NCI-H187 treated with DMSO at 0.1 percent for 48 hours (cell line): ENCODE data around the gene C16orf96.

Experiments used
- DNase-seq: peaks from one replicate; lab custom pipeline; 2025; lab: John Stamatoyannopoulos, UW

C16orf96 gene

DNA sequence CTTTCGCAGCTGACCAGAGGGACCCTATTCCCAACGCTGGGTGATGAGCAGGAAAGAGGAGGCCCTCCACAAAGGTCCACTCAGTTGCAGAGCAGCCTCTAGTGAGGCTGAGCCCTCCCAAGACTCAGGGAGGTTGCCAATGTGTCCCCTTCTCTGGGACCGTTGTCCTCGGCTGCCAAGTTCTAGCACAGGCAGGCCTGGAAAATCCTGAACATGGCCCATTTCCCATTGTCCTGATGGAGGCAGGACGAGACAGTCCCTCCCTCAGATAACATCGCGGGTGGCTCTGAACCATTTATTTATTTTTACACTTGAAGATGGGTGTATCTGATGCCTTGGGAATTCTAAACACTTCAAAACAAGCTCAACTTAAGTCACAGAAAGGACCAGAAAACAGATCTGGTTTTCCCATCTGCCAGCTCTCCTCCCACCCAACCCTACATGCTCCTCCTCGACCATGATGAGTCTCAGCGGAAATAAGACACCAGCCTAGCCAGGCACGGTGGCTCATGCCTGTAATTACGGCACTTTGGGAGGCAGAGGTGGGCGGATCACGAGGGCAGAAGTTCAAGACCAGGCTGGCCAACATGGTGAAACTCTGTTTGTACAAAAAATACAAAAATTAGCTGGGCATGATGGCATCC, 30.4 kb upstream of the C16orf96 start:
- DNase-seq, result no peak

DNA sequence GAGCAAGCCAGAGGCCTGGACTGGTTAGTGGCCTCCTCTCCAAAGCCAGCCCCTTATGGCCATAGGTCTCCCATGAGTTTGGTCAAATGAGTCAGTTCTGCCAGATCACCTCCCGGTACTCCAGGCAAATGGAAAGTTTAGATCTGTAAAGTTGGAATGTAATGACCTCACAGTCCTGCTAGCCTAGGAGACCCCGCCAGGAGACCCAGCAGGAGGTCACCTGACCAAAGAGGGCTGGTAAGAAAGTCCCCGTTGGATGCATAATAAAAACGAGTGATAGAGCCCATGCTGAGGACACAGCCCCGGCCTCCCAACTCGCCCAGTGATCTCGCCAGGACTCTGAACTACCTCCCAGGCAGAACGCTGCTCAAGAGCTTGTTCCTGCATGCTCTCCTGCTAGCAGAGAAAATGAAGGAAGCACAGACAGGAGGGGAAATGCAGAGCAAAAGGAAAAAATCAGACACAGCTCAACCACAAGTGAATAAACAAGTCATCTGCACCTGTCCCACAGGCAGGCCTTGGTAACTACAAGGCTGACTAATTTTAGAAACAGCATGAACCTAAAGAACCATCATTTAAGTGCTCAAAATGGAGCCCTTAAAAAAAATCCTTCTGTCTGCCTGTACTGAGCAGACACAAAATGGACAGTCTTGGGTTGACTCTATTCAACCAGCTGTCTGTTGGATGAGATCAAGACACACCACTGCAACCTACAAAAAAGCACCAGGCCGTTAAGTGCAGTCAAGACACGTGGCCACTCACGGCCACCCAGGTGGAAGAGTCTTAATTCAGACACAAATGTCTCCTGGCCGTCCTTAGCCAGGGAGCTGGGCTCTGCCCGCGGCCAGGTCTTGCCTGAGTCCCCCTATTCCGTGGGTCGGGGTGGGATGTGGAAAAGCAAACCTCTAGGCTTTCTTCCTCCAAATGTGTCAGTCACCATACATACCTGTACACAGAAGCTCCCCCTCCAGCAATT, 26.8 kb upstream of the C16orf96 start:
- DNase-seq, result no peak

DNA sequence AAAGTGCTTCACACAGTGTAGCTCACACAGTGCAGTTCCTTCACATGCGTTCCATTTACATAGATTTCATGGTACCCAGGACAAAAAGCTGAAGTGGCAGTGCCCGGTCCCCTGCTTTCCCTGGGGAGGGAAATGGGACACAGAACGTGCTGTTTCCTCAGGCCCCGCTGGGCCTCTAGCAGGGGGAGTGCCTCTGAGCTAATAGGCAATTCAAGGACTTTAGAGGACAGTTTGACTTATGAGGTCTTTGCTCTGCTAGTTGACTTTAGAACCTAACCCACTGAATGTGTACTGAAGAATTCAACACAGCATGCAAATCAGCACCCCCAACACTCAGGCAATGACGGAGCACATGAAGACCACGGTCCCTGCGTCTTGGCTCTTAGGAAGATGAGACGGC, 24.3 kb upstream of the C16orf96 start:
- no peak for DNase-seq

DNA sequence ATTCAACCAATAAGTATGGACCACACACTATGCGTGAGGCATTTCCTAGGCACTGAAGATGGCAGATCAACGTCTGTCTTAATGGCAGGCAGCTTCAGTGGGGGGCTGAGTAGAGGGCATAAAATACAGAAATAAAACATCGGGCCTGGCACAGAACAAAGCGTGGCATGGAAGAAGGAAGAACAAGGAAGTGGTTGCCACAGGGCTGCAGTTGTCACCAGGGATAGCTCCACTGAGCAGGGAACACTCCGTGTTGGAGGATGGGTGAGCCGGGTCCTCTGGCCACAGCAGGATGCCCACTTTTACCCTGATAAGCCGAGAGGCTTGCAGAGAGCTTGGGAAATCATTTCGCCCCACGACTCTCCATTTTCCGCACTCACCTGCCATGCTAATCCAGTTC, 23.9 kb upstream of the C16orf96 start:
- DNase-seq, result no peak

DNA sequence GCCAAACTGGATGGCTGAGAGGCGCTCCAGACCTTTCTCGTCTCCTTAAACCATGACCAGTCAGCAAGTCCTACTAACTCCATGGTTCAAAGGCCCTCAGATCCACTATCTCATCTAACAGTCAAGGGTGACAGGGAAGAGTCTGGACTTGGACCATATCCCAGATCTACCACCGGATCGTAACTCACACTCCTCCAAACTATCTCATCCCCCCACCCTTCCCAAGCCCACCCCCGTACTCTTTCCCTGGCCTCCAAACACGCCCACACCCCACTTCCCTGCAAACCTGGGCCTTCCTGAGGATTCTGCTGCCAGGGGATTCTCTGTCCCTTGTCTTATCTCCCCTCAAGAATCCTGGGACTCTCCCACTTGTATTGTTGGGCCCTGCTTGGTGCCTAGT, 22.6 kb upstream of the C16orf96 start:
- no peak for DNase-seq

DNA sequence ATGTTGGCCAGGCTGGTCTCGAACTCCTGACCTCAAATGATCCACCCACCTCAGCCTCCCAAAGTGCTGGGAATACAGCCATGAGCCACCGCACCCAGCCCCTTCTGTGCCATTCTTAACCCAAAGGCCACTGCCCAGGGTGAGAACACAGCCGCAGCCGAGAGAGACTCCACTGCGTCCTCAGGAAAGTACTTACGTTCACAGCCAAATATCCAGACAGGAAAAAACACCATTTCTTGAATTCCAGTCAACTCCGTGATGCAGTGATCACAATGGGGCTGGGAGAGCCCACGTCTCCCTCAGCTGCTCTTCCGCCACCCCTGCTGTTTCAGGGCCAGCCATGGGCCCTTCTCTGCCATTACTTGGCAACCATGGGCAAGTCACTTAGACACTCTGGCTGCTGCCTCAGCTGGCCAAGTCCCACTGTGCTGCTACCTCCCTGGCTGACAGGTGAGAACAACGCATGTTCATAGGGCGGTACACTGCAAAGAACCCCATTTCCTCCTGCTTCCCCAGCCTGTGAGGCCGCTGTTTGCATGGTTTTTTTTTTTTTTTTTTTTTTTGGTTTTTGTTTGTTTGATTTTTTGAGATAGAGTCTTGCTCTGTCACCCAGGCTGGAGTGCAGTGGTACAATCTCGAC, 21.9 kb upstream of the C16orf96 start:
- no peak for DNase-seq

DNA sequence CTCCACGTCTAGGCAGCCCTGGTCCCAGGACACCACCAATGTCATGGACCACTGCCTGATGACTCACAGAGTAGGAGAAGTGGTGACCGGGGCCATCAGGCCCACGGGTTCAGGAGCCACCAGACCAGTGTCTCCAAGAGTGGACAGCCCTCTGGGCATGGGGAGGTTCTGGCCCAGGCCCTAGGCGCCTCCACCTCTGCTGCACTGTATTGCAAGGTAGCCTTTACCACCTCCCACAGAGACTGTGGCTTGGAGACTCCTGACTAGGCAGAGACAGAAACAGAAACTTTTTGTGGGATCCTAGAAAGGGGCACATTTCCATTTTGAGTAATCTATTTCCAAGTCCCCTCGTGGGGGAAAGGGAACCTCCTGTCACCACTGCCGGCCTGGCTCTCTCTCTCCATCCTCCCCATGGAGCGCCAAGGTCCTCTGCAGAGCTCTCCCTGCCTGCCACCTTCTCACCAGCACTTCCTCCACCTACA, 20.5 kb upstream of the C16orf96 start:
- no peak for DNase-seq

DNA sequence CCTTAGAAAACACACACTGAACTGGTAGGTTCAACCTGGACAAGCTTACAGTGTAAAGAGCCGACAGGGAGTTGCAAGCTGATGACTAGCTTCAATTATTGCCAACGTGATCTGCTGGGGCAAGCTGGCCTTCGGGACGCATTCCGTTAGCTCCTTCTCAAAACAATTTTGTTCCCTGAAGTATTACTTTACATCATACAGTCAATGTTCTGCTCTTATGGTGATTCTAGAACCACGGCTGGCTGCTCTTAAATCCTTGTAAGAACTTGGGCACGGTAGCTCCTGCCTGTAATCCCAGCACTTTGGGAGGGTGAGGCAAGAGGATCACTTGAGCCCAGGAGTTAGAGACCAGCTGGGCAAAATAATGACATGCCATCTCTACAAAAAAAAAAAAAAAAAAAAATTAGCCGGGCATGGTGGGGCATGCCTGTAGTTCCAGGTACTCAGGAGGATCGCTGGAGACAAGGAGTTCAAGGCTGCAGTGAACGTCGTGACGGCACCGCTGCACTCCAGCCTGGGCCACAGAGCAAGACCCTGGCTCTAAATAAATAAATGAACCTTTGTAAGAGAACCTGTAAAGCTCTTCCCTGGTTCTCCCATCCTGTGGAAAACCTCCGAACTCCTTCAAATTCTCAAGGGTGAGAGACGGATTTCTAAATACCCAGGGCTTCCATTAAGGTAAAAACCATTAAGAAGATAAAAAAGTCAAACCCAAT, 19.6 kb upstream of the C16orf96 start:
- no peak for DNase-seq

DNA sequence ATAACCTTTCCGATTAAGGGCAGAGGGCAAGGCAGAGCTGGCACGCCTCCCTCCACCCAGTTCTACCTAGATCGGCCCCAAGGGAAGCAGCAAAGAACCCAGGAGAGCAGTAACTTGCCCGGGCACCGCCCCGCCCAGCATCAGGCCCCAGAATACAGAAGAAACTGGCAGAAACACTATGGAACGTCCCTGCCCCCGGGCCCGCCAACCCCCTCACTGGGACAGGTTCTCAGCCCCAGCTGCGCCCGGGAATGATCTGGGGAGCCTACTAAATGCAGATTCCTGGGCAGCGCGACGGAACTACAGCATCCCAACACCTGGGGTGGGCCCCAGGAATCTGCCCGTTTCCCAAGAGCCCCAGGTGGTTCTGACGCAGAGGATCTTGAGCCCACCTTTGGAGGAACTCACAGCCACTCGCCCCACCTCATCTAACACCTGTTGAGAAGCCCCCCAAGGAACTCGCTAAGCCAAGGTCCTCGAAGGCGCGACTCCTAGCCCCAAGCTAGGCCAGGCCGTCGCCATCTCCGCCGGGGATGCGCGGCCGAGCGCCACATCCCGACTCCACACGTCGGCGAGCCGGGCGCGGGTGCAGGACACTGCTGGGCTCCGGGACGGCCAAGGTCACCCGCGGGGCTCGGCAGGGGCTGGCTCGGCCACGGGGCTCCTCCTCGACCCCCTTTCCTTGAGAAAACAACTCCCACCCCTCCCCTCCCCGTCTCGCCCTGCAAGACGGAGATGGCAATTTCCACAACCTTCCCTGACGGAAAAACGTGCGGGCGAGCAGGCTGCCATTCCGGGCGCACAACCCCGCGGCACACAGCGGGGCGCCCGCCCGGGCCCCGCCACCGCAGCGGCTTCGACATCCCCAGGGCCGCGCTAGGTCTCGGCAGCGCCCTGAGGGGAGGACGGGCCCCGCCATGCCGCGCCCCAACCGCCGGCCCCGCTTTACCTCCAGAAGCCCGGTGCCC, 18.5 kb upstream of the C16orf96 start:
- DNase-seq, result no peak

DNA sequence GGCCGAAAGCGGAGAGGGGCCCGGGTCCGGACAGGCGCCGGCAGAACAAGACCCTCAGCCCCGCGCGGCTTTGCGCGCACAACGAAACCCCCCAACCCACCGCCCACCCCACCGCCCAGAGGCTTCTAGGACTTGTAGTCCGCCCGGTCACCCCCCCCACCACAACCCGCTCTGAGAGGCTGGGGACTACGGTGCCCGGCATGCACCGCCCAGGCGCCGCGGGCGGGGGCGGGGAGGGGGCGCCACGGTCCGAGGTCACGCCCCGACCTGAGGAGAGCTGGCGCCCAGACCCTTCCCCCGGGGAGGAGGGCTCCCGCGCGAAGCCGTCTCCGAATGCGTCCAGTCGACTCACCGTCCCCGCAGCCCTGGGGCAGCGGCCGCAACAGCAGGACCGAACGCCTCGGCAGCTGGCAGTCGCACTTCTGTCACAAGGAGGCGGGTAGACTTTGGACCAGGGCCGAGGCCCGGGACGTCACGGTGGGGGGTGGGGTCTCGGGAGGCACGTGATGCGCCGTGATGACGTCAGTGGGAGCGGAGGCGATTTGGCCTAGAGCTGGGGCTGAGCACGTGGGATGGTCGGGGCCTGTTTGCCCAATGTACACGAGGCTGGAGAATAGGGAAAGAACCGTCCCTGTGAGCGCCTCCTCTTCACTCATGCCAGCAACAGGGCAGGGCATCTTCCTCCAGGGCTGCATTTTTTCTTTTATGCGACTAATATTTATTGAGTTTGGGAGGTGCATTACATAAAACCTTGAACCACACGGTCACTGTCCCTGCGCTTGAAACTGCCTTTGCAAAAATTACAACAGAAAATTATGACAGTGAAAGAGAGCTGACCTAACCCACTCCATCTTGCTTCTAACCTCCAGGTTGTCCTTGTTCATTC, 17.5 kb upstream of the C16orf96 start, which contains the start of gene CDIP1:
CDIP1 (minus strand) TSS at position 424 of the 886 bp plus-strand sequence. CDS start 24,643 bp downstream, outside the sequence.
- peak; percentile 28 for DNase-seq

DNA sequence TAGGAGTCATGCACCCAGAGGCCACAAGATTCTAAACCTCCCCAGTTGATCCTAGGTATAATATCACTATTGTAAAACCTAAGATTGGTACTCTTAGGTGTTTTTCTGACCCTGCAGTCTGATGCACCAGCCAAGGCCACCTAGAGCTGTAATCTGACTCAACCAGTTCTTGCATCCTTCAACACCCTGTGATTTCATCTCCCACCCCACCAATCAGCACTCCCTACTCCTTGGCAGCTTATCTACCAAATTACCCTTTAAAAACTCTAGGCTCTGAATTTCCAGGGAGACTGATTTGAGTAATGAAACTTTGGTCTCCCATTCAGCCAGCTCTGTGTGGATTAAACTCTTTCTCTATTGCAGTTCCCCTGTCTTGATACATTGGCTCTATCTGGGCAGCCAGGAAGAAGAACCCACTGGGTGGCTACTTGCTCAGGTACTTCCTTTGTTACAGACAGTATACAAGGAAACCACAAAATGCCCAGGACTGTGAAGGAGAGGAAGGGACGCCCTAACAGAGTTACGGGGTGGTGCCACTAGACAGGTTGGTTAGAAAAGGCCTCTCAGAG, 16.3 kb upstream of the C16orf96 start:
- DNase-seq, result no peak

DNA sequence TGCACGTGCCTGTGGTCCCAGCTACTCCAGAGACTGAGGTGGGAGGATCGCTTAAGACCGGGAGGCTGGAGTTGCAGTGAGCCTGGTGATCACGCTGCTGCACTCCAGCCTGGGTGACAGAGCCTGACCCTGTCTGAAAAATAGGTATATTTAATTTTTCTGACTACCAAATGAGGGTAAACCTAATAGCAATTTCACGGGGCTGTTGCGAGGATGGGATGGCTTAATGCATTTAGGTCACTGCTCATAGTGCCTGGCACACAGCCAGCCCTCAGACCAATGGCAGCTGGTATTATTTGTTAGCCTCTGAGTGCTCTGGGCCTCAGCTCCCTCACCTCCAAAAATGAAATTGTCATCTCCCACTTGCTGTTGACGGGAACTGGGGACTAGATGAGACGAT, 11.7 kb upstream of the C16orf96 start:
- no peak for DNase-seq

DNA sequence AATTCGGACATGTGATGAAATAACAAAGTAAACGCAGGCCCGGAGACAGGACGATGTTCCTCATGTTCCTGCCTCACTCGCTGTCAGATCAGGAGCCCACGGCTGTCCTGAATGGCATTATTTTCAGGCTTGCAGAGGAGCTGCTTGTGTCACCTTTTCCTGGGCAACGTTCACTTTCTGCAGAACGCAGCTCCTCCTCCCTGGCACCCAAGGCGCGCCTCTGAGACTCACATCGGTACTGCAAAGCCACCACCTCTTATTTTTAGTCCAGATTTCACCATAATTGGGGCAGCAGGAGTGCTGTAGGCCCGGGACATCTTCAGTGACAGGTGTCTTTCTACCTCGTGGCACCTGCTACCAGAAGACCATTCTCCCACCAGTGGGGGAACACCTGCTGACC, 8.0 kb upstream of the C16orf96 start:
- no peak for DNase-seq

DNA sequence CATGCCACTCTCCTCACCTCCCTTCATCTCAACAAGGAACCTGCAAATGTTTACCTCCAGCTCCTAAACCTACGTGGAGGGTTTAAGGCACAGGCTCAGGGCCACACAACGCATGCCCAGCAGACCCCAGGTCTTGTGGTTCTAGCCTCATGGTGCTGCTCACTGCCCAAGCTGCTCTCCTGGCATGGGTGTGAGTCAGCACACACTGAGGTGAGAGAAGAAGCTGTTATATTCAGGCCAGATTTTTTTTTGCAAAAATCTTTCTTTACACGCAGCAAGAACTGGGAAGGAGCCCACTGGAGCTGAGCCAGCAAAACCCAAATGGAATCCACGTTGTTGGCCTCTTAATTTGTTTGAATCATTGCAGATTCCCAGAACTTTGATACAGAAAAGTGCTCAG, 5.5 kb upstream of the C16orf96 start:
- no peak for DNase-seq

DNA sequence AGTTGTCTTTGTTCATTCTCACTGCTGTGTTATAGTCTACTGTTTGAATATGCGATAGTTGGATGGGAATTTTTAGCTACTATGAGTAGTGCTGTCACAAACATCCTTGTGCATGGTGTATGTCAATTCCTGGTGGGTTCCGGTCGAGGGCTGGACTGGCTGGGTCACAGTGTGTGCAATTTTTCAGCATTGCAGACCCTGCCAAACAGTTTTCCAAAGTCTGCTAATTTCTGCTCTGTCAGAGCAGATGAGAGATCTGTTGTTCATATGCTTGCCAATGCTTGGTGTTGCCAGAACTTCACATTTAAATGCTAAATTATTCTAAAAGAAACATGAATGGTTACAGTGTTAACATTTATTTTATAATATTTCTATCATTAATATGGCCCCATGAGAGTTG, 3.6 kb upstream of the C16orf96 start:
- no peak for DNase-seq

DNA sequence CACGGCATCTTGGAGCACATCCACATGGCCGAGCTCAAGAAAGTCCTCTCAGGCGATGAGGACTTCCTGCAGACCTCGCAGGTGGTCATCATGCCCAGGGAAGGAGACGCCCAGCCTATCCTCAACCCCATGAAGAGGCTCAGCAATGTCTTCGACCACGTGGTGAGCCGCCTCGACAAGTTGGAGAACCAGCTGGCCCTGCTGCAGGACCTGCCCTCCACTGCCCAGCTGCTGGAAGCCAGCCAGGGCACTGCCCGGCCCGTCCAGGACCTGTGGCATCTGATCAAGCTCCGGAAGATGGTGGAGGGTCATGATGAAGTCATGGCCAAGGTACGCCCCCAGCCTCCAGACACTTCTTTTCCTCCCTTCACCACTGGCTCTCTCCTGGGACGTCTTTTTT, 440 bp downstream of the C16orf96 start:
- DNase-seq, result no peak

DNA sequence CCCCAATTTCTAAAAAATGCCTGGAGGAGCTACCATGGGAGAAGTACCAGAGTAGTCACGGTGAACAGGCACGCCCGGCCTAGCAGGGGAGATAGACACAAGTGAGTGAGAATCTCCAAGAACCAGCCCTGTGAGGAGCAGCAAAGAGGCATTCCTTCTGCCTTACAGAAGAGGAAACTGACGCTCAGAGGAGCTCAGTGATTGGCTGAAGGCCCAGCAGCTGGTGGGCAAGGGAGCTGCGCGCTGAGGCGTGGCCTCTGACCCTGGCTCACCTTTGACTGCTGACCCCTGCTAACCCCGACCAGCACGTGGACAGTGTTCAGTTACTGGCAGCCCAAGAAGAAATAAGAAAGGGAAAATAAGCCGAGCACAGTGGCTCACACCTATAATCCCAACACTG, 1.8 kb downstream of the C16orf96 start:
- no peak for DNase-seq

DNA sequence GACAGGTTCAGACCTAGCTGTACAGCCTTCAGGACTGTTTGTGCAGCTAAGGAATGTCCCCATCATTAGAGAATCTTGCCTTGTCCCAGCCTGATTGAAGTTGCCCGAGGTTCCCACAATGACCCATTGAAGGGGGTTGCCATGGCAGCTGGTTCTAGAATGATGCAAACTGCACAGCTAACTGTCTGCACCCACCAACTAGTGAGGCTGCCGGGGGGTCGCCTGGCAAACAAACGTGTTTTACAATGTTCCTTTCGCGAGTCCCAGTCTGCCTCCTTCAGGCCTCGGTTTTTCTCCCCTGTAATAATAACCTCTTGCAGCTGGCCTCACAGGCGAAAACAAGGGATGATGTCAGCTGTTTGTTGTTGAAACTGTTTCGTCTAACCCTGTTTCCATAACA, 5.5 kb downstream of the C16orf96 start:
- no peak for DNase-seq

DNA sequence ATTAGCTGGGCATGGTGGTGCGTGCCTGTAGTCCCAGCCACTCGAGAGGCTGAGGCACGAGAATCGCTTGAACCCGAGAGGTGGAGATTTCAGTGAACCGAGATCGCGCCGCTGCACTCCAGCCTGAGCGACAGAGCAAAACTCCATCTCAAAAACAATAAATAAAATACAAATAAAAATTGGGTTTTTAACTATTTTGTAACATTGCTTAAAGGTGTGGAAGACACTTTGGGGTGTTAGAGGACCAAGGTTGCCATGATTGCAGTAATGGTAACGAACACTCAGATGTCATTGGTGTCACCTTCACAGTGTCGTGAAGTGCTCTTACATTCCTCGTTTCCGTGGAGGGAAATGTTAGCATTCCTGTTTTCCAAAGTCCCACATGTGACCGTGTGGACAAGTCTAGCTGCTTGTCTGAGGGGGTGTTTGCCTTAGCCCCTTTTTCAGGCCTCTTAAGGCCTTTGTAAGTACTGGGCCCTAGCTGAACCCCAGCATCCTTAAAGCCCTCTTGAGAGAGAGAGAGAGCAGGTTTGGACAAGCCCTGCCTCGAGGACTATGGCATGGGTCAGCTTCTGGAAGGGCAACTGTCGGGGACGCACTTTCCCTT, 8.6 kb downstream of the C16orf96 start:
- no peak for DNase-seq
